Measurements from ENCODE around the gene GNB1. TPM values are rescaled to one million over a fixed set of nuclear protein-coding genes. Genes with fewer than 3 reads are reported as not detected.

The GNB1 gene
- polyA plus RNA-seq, 1 of the 3 experiments (the other 2 are of a cell fraction) = 355 TPM

- Histone ChIP-seq H3K4me2 (no peak overlapping the region), H3K9me2 (no peaks in the 10 kb centered on the region), H4K20me1 (ENCODE audit: insufficient read depth) (peaks cover 24% of the 10 kb centered on the region), H3F3A (replicated peaks; ENCODE audit: insufficient read depth) (peaks cover 32% of the 10 kb centered on the region), H3K79me2 (ENCODE audit: insufficient read depth) (peaks cover 31% of the 10 kb centered on the region), H3K9me3 (no peaks in the 10 kb centered on the region), H3K27ac (ENCODE audit: low read depth in 2 of 2, low read length in 1 of 2) (peak overlapping the region in 1 of 2 experiments; percentile 78; a peak in 2 of 4 replicates), H3K4me3 (ENCODE audit: low read depth in 2 of 2, low read length in 1 of 2) (no peak overlapping the region), H3K4me1 (ENCODE audit: control insufficient read depth in 1 of 2, insufficient read depth in 2 of 2, low read depth in 1 of 2, low read length in 1 of 2) (peaks cover 4 to 38% of the 10 kb centered on the region in 2 experiments; a peak in 2 of 4 replicates), H3K36me3 (replicated peaks in 1 of 2; ENCODE audit: control insufficient read depth in 1 of 2, insufficient read depth in 2 of 2, low read length in 1 of 2) (peaks cover 2 to 5% of the 10 kb centered on the region in 2 experiments), H2AFZ (ENCODE audit: low read depth) (no peak overlapping the region), H3K9ac (no peak overlapping the region), H3K27me3 (ENCODE audit: insufficient read depth) (no peaks in the 10 kb centered on the region)
- TF ChIP-seq RCOR1 (IDR thresholded peaks at IDR 0.05; ENCODE audit: low read length) (no peak), YY1 (IDR thresholded peaks at IDR 0.05; ENCODE audit: low read depth) (no peak), RFX5 (IDR thresholded peaks at IDR 0.05; ENCODE audit: low read length) (no peak), GATA2 (CRISPR knock-in tag; IDR thresholded peaks at IDR 0.05) (no peak), CTCF (IDR thresholded peaks at IDR 0.05) (no peak), TCF12 (IDR thresholded peaks at IDR 0.05) (no peak), POLR2AphosphoS5 (IDR thresholded peaks at IDR 0.05; ENCODE audit: low read depth, low read length) (no peak), FOXJ3 (CRISPR knock-in tag; IDR thresholded peaks at IDR 0.05) (no peak), FOXM1 (IDR thresholded peaks at IDR 0.05; ENCODE audit: low read depth) (no peak), RXRA (IDR thresholded peaks at IDR 0.05; ENCODE audit: borderline replicate concordance, low read depth) (no peak)
- ChIA-PET POLR2A (interaction anchor here (0.7 kb wide), 1 partner anchor 68 kb away, joined by 3 read pairs; no protein-coding TSS in a partner anchor), CTCF (interaction anchor here (1.3 to 5.6 kb wide), 4 partner anchors 52 to 265 kb away, joined by 3 to 54 read pairs (median 3); no protein-coding TSS in a partner anchor)
- DNase-seq = no peak
- WGBS (ENCODE audit: low lambda C conversion rate) = 94% methylated on average over 17 of the region's 19 CpGs
Measured at GRCh38 chr1:1779691-1780597, 110.9 kb downstream of the GNB1 start.

DNA sequence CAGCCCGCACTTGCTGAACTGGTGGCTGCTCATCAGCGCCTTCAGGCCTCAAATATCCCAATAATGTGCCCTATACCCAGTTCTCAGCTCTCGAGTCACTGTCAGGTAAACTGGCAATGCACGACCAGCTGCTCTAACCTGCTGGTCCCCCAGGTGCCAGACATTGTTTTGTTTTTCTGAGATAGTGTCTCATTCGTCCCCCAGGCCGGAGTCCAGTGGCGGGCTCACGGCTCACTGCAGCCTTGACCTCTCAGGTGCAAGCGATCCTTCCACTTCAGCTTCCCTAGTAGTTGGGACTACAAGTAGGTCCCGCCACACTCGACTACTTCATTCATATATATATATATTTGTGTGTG lies 111.6 kb downstream of the GNB1 start:
- Histone ChIP-seq H3K9me3 (no peaks in the 10 kb centered on the region), H3K27me3 (ENCODE audit: insufficient read depth) (no peaks in the 10 kb centered on the region), H4K20me1 (ENCODE audit: insufficient read depth) (peaks cover 23% of the 10 kb centered on the region), H3K27ac (ENCODE audit: low read depth in 2 of 2, low read length in 1 of 2) (0 out of 4 replicates have a peak overlapping the region, but pooled peaks of 1 of the 2 experiments have one; percentile 2), H3K4me3 (ENCODE audit: low read depth in 2 of 2, low read length in 1 of 2) (no peak overlapping the region; a peak in 1 of 4 replicates), H3K4me1 (ENCODE audit: control insufficient read depth in 1 of 2, insufficient read depth in 2 of 2, low read depth in 1 of 2, low read length in 1 of 2) (peaks cover 4 to 38% of the 10 kb centered on the region in 2 experiments; a peak in 2 of 4 replicates), H3K4me2 (peak overlapping the region; percentile 81; the same call in 1 of the 2 replicates), H3K36me3 (replicated peaks in 1 of 2; ENCODE audit: control insufficient read depth in 1 of 2, insufficient read depth in 2 of 2, low read length in 1 of 2) (peaks cover 0 to 2% of the 10 kb centered on the region in 2 experiments), H3K9me2 (no peaks in the 10 kb centered on the region), H2AFZ (ENCODE audit: low read depth) (no peak overlapping the region), H3K9ac (no peak overlapping the region), H3F3A (replicated peaks; ENCODE audit: insufficient read depth) (peaks cover 28% of the 10 kb centered on the region), H3K79me2 (ENCODE audit: insufficient read depth) (peaks cover 37% of the 10 kb centered on the region)
- CTCF ChIA-PET = interaction anchor here (1.3 to 5.6 kb wide), 4 partner anchors 52 to 266 kb away, joined by 3 to 54 read pairs (median 3); no protein-coding TSS in a partner anchor
- 93% methylated on average over 10 of the region's 11 CpGs for WGBS (ENCODE audit: low lambda C conversion rate)
- no peak for DNase-seq
- POLR2A ChIA-PET = interaction anchor here (0.7 kb wide), 1 partner anchor 69 kb away, joined by 3 read pairs; no protein-coding TSS in a partner anchor
- TF ChIP-seq, protein P1, sequence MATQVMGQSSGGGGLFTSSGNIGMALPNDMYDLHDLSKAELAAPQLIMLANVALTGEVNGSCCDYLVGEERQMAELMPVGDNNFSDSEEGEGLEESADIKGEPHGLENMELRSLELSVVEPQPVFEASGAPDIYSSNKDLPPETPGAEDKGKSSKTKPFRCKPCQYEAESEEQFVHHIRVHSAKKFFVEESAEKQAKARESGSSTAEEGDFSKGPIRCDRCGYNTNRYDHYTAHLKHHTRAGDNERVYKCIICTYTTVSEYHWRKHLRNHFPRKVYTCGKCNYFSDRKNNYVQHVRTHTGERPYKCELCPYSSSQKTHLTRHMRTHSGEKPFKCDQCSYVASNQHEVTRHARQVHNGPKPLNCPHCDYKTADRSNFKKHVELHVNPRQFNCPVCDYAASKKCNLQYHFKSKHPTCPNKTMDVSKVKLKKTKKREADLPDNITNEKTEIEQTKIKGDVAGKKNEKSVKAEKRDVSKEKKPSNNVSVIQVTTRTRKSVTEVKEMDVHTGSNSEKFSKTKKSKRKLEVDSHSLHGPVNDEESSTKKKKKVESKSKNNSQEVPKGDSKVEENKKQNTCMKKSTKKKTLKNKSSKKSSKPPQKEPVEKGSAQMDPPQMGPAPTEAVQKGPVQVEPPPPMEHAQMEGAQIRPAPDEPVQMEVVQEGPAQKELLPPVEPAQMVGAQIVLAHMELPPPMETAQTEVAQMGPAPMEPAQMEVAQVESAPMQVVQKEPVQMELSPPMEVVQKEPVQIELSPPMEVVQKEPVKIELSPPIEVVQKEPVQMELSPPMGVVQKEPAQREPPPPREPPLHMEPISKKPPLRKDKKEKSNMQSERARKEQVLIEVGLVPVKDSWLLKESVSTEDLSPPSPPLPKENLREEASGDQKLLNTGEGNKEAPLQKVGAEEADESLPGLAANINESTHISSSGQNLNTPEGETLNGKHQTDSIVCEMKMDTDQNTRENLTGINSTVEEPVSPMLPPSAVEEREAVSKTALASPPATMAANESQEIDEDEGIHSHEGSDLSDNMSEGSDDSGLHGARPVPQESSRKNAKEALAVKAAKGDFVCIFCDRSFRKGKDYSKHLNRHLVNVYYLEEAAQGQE (IDR thresholded peaks at IDR 0.05; ENCODE audit: low read depth, low read length) = no peak
- no peak for TF ChIP-seq TEAD4 (IDR thresholded peaks at IDR 0.05; ENCODE audit: borderline replicate concordance, insufficient read depth)
- no peak for TF ChIP-seq NRF1 (IDR thresholded peaks at IDR 0.05; ENCODE audit: low read depth, low read length)
- no peak for TF ChIP-seq GABPA (IDR thresholded peaks at IDR 0.05; ENCODE audit: low read depth)
- no peak for TF ChIP-seq ELF1 (IDR thresholded peaks at IDR 0.05)
- TF ChIP-seq RCOR1 (IDR thresholded peaks at IDR 0.05; ENCODE audit: low read length) = no peak
- TF ChIP-seq FOXJ3 (CRISPR knock-in tag; IDR thresholded peaks at IDR 0.05) = no peak
- no peak for TF ChIP-seq TAF1 (IDR thresholded peaks at IDR 0.05; ENCODE audit: borderline replicate concordance, low read depth, low read length)
- no peak for TF ChIP-seq SIN3A (IDR thresholded peaks at IDR 0.05; ENCODE audit: borderline replicate concordance, low read depth, low read length)
- TF ChIP-seq NFIC (IDR thresholded peaks at IDR 0.05; ENCODE audit: borderline replicate concordance) = no peak
- TF ChIP-seq, protein P2, sequence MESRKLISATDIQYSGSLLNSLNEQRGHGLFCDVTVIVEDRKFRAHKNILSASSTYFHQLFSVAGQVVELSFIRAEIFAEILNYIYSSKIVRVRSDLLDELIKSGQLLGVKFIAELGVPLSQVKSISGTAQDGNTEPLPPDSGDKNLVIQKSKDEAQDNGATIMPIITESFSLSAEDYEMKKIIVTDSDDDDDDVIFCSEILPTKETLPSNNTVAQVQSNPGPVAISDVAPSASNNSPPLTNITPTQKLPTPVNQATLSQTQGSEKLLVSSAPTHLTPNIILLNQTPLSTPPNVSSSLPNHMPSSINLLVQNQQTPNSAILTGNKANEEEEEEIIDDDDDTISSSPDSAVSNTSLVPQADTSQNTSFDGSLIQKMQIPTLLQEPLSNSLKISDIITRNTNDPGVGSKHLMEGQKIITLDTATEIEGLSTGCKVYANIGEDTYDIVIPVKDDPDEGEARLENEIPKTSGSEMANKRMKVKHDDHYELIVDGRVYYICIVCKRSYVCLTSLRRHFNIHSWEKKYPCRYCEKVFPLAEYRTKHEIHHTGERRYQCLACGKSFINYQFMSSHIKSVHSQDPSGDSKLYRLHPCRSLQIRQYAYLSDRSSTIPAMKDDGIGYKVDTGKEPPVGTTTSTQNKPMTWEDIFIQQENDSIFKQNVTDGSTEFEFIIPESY (IDR thresholded peaks at IDR 0.05; ENCODE audit: borderline replicate concordance, low read depth) = no peak
- no peak for TF ChIP-seq TCF12 (IDR thresholded peaks at IDR 0.05)
